Epithelial cell of proximal tubule (primary cell): ENCODE results near the gene COPS7A. TPM values are rescaled to one million over a fixed set of nuclear protein-coding genes. Genes with fewer than 3 reads are reported as not detected.
A peak's percentile ranks its signal among the peaks of the same experiment; 100 is the strongest.

ENCODE experiments used
- DNase-seq: peaks from one replicate; pipeline ENCODE4 v3.0.0-alpha.2; 2011; ENCODE audit warnings: low read depth
- H3K4me3 ChIP-seq: 2 replicates; pipeline ENCODE4 v1.5.1; 2011; ENCODE audit warnings: low read depth, mild to moderate bottlenecking, low read length
- CTCF ChIP-seq: conservative IDR thresholded peaks from 2 replicates; pipeline ENCODE4 v1.5.1; 2012; ENCODE audit warnings: low read depth, mild to moderate bottlenecking, low read length
- total RNA-seq: library from RNA; depleted of rRNA; stranded (reverse); fragments of >200 nt; gene quantifications from 2 replicates; pipeline ENCODE4 v1.2.3, GENCODE V29; 2015

The COPS7A gene
- 59.2 and 63.5 TPM in 2 replicates for total RNA-seq

- no peak for TF ChIP-seq CTCF
- DNase-seq, result peak; percentile 87
- H3K4me3 ChIP-seq, result peak within 1 kb of the TSS; percentile 71
Measured at GRCh38 chr12:6723607-6724408, at the start of gene COPS7A. Gene COPS7A, plus strand, starts transcription at chr12:6724046. Its CDS starts 611 bp downstream, at chr12:6724657.

- no peak for TF ChIP-seq CTCF
- no peak overlapping the region for H3K4me3 ChIP-seq
- no peak for DNase-seq
Measured at GRCh38 chr12:6676962-6677361, 46.9 kb upstream of the COPS7A start.

- no peak for DNase-seq
- peak; percentile 63 for TF ChIP-seq CTCF
- H3K4me3 ChIP-seq, result no peak overlapping the region
Measured at GRCh38 chr12:6684609-6685008, 39.2 kb upstream of the COPS7A start.

- DNase-seq, result no peak
- no peak for TF ChIP-seq CTCF
- no peak overlapping the region for H3K4me3 ChIP-seq
Measured at GRCh38 chr12:6685814-6686213, 38.0 kb upstream of the COPS7A start.

DNA sequence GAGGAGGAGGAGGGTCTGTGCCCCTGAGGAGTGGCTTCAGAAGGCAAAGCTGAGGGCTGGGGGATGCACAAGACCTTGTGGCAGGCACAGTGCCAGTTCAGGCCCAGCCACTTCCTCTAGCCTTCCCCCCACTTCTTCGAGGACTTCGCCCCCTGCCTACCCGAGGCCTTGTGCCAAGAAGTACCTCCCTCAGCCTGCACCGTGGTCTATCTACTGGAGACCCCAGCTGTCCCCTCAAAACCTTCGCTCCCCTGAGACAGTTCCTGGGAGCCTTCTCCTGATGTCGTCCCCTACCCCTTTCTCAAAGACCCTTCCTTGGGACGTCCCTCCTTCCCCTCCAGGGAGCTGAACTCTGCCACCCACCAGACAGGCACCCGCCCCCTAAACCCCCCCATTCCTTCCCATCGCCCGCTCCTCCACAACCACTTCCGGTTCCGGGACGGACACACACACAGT, 35.3 kb upstream of the COPS7A start:
- TF ChIP-seq CTCF, result no peak
- DNase-seq, result no peak
- peak overlapping the region; percentile 97 for H3K4me3 ChIP-seq

DNA sequence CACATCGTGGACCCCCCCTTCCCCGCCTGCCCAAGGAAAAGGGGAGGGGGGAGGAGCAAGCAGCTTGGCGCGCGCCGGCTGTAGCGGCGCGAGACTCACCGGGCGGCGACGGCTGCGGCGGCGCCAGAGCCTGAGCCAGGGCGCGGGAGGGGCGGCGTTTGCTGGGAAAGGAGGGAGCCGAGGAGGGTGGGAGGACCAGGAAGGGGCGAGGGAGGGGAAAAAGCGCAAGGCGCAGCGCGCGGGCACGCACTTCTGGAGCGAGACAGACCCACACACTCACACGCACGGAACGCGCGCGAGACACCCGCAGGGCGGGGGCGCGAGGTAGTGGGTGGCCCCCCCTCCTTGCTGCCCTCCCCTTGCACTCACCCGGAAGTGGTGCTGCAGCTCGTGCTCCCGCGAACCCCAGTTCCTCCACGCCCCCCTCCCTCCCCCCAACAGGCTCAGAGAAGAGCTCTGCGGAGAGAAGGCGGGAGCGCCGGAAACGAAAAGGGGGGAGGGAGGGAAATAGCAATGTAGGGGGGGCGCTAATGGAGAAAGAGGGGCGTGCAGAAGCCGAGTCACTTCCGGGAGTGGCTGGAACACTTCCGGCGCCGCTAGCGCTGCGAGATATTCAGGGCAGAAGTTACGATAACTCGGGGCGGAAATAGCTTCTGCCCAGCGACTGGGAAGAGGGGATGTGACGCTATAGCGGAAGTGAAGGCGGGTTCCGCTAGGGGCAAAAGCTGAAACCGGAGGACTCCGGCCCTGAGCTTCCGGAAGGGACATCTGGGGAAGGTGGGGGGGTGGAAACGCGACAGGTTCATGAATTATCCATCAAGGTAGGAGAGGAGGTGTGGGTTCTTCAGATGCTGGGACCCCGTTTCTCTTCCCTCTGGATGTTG, 34.6 kb upstream of the COPS7A start, which contains the start of gene ZNF384:
TSS of gene ZNF384 (minus strand) at position 377 of the 884 bp plus-strand sequence. CDS start 9,855 bp downstream, outside the sequence.
- H3K4me3 ChIP-seq, result peak within 1 kb of the TSS; percentile 97
- TF ChIP-seq CTCF, result no peak
- peak; percentile 95 for DNase-seq
